Hepatic stellate cell (primary cell): Measurements from ENCODE around the gene AGBL2.
"Not testable (repeated sequence)": the region's sequence is repeated elsewhere in the genome, so short reads cannot be mapped to it uniquely, and the experiment has no call there.

Source experiments
- DNase-seq: peaks from one replicate; pipeline ENCODE4 v3.0.0; 2011; ENCODE audit warnings: low spot score

Gene AGBL2

DNA sequence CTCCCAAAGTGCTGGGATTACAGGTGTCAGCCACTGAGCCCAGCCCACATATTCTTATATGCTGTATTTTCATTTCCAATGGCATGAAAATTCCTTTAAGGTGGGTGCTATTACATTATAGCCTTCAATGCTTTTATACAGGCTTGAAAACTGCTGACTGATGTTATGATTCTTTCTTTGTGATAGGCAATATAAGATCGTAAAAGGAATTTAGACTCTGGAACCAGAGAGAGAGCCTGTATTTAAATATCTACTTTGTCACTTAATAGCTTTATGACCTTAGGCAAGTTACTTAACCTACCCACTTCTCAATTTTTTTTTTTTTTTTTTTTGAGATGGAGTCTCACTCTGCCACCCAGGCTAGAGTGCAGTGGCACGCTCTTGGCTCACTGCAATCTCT is 26.2 kb downstream of the AGBL2 start:
- no peak for DNase-seq

DNA sequence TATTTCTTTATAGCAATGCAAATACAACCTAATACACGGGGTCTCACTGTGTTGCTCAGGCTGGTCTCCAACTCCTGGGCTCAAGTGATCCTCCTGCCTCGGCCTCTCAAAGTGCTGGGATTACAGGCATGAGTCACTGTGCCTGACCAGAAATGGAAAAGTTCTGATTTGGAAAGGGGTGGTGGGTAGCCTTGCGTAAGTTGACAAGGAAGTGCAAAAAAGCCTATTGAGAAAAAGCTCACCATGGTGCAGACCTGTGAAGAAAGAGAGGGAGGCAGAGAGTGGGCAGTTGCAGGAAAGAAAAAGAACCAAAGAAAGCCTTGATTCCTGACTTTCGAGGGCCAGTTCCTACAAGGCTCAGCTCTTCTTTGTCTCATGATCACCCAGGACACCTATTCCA is 27.1 kb downstream of the AGBL2 start:
- no peak for DNase-seq

DNA sequence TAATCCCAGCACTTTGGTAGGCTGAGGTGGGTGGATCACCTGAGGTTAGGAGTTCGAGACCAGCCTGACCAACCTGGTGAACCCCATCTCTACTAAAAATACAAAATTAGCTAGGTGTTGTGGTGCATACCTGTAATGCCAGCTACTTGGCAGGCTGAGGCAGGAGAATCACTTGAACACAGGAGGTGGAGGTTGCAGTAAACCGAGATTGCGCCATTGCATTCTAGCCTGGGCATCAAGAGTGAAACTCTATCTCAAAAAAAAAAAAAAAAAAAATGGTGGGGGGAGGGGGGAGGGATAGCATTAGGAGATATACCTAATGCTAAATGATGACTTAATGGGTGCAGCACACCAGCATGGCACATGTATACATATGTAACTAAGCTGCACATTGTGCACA is 28.5 kb downstream of the AGBL2 start:
- not testable (repeated sequence) for DNase-seq

DNA sequence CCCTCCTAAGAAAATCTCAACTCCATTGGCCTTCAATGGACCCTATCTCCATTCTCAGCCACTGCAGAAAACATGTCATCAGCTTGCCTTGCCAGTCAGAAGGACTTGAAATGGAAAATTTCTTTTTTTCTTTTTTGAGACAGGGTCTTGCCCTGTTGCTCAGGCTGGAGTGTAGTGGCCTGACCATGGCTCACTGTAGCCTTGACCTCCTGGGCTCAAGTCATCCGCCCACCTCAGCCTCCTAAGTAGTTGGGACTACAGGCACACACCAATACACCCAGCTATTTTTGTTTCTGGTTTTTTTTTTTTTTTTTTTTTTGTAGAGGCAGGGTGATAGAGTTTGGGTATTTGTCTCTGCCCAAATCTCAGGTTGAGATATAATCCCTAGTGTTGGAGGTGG is 29.0 kb downstream of the AGBL2 start:
- no peak for DNase-seq

DNA sequence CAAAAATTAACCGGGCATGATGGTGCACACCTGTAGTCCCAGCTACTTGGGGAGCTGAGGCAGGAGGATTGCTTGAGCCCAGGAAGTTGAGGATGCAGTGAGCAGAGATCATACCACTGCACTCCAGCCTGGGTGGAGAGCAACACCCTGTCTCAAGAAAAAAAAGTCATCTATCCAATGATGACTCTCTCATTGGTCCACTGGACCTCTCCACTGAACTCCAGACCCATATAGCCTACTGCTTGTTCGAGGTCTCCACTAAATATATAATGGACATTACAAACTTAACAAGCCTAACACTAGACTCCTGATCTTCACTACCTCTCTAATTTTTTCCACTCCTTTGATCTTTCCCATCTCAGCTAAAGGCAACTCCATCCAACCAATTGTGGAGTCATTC is 39.3 kb downstream of the AGBL2 start:
- no peak for DNase-seq

DNA sequence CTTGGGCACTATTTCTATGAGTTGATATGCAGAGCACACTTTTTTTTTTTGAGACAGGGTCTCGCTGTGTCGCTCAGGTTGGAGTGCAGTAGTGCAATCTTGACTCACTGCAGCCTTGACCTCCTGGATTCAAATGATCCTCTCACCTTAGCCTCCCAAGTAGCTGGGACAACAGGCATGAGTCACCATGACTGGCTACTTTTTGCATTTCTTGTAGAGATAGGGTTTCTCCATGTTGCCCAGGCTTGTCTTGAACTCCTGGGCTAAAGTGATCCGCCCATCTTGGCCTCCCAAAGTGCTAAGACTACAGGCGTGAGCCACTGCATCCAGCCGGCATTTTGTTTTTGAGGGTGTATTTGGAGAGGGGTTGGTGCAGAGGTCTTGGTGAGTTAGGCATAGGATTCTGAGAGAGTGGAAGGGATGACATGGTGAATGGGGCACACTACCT is 42.9 kb downstream of the AGBL2 start:
- no peak for DNase-seq

DNA sequence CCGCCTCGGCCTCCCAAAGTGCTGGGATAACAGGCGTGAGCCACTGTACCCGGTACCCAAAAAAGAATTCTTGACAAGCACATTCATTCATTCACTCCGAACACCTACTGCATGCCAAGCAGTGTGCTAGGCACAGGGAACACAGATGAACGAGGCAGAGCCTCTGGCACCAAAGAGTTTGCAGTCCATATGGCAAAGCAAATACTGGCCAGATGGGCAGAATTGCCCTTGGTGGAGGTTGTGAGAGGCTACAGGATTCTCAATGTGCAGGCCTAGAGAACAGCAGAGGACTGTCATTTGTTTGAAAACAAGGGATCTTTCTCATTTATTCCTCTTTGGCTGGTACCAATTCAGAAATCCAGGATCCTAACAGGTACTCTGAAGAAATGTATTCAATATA is 45.3 kb downstream of the AGBL2 start:
- DNase-seq: no peak

DNA sequence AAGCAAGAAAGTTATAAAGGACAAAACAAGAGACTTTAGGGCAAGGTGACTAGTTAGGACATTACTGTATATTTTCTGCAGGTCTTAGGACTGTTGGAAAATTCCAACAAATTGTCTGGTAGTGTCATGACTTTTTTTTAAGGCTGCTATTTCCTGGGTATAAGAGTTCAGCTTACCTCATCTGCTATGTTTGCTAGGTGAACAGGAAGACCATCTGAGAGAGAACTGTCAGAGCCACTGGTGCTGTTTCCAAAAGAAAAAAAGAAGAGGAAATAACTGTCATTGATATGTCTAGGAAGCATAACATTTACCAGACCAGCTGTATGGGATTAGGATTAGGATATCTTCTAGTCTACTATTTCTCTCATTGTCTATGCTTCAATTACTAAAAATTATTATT is 46.5 kb downstream of the AGBL2 start:
- no peak for DNase-seq

DNA sequence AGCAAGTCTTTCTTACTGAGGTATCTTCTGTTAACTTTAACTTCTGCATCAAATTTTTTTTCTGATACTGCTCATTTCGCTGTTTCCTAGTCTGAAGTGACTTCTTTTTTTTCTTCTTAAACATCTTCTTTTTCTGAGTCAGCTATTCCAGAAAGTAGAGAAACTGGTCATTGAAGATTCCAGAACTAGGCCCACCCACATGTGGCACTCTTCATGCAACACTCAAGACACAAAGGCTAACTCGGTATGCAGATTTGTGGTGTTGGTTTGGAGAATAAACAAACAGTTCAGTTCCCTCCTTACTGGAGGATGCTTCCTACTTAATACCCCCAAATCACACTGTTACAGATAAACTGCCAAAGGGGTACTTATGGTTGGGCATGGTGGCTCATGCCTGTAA is 47.6 kb downstream of the AGBL2 start:
- no peak for DNase-seq

DNA sequence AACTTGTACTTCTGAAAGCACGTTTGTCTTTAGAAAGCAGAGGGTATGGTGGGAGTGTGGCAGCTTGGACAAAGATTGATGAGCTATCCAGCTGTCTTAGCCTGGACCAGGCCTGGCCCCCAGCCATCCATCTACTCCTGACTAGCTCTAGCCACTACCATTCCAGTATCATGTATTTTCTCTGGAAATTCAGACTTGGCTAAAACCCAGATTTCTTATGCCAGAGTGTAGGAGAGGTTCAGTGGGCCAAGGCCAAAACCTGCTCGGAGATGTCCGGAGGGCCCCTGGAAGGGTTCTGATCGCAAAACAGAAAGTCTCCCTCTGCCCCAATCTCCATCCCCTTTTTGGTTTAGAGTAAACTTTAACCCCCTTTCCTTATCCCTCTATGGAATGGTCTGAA is 48.0 kb downstream of the AGBL2 start:
- no peak for DNase-seq

DNA sequence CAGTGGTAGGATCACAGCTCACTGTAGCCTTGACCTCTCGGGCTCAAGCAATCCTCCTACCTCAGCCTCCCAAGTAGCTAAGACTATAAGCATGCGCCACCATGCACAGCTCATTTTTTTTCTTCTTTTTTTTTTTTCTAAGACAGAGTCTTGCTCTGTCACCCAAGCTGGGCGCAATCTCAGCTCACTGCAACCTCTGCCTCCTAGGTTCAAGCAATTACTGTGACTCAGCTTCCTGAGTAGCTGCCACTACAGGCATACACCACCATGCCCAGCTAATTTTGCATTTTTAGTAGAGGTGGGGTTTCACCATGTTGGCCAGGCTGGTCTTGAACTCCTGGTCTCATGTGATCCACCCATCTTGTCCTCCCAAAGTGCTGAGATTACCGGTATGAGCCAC is 50.2 kb downstream of the AGBL2 start:
- DNase-seq: not testable (repeated sequence)

DNA sequence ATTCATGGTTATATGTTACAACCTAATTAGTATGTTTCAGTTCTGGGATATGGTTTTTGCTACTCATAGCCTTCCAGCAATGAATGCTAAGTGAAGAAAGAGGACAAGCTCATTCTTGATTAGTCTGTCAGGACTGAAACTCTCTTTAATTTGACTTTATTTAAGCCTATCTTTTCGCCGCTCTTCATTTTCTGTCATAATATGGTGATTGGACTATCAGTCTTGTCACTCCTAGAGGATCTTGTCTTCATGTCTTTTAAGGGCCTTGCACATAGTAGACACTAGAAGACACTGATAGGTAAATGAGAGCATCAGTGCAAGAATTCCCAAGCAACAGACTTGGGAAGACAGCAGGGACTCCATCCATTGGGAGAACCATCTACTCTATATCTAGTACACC is 53.9 kb downstream of the AGBL2 start:
- DNase-seq: no peak

DNA sequence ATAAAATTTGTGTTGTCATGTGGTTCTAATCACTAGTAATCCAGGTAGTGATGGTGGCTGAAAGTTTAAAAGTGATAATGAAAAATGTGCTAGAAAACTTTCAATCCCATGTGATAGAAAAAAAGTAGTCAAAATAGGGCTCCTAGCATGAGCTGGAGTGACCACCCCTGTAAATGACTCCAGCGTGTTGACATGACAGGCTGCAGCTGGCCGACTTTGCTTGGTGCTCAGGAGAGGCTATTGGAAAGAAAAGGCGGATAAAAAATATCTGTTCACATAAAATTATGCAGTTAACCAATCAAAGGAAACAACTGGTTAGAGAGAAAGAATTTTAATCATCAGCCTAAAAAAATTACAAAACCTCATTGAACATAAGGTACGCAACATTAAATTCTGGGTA is 55.9 kb downstream of the AGBL2 start:
- no peak for DNase-seq

DNA sequence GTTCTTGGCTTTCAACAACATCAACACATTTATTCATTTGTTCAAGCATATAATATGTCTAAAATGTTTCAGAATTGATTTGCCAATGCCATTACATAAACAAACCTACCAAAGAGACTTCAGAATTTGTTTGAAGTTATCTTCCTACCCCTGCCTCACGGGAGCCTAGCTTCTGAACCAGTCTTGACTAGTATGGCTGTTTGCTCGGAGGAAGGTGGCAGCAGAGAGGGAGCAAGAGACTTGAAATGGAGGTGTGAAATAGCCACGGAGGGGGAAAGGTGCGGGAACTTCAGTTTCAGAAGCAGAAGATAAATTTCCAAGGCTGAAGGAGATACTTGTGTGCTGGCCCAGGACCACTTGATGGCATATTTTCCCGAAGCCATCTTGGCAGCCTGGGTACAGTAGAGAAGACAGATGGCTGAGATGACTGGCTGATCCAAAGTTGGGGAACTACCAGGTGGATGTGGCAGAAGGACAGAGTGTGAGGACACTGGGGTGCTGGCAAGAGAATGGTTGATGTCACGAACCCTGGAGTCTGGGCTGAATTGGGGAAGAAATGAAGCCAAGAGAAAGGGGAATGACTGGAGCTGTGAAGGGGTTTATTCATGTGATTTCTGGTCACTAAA is 58.8 kb downstream of the AGBL2 start:
- no peak for DNase-seq

DNA sequence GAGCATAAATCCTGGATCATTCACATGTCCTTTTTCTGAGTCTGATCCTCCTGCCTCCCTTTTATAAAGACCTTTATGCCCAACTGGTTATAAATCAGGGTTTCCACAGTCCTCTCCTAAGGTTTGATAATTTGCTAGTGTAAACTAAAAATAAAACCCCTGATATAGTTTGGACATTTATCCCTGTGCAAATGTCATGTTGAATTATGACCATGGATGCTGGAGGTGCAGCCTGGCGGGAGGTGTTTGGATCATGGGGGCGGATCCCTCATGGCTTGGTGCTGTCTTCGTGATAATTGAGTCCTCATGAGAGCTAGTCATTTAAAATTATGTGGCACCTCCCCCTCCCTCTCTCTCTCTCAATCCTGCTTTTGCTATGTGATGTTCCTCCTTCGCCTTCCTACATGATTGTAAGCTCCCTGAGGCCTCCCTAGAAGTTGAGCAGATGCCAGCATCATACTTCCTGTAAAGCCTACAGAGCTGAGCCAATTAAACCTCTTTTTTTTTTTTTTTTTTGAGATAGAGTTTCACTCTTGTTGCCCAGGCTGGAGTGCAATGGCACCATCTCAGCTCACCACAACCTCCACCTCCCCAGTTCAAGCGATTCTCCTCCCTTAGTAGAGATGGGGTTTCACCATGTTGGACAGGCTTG is 63.2 kb downstream of the AGBL2 start:
- no peak for DNase-seq

DNA sequence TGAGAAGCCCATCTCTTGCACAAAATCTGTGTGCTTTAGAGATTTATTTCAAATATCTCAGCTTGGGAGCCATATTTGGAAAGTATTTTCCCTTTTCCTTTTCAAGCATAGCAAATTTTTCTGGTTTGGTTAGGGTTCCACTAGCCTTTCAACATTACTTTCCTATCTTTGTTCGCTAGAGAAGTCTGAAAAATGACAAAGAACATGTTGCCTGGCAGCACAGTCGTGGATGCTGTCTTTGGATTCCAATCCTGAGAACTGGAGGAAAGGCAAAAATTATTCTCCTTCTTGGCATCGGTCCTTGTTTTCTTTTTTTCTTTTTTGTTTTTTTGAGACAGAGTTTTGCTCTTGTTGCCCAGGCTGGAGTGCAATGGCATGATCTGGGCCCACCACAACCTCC is 65.9 kb downstream of the AGBL2 start:
- no peak for DNase-seq

DNA sequence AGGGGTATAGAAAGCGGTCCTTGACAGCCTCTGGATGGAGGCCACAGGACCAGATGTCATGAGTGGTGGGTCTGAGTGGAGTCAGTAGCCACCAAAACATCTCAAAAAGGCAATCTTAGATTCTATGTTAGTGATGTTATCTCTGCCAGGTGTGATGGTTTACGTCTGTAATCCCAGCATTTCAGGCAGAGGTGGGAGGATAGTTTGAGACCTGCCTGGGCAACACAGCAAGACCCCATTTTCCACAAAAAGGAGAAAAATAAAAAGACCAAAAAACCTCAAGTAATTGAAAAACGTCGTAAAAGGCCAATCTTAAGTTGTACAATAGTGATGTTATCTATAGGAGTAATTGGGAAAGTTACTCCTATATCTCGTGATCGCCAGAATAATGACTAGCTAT is 69.2 kb downstream of the AGBL2 start:
- DNase-seq: no peak

DNA sequence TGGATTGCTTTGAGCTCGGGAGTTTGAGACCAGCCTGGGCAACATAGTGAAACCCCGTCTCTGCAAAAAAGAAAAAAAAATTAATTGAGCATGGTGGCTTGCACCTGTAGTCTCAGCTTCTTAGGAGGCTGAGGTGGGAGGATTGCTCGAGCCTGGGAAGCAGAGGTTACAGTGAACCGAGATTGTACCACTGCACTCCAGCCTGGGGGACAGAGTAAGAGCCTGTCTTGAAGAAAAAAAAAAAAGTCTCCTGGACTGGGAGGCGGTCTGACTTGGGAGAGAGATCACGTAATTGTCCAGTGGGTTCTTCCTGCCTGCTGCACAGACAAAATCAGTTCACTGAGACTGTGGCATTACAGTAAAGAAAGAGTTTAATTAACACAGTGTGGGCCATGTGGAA is 69.7 kb downstream of the AGBL2 start:
- no peak for DNase-seq

DNA sequence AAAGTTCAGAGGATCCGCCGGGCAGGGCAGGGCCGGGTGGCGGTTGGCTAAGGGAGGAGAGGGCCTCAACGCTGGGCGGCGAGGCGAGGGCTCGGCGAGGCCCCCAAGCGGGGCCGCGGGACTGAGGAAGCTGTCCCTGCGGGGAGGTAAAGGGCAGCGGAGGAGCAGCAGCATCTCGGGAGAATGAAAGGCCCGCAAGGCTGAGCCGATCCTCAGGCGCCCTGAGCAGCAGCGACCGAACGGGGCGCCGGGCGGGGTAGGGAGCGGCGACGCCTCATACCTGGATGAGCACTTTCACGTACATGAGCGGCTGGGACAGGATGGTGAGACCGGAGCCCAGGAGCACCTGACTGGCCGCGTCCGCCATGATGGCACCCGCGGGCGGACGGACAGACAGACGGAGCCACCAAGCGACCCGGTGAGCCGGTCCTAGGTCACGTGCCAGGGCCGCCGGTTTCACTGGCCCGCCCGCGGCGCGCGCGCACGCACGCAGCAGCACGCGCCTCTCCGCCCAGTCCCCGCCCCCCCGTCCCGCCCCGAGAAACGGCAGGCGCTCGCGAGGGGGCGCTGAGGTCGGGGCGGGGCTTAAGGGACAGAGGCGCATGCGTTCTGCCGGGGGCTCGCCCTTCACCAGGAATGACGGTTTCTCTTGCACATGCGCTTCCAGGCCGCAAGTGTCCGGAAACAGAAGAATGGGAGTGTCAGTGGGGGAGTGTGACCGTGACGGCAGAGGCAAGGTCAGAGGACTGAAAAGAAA is 72.9 kb downstream of the AGBL2 start, which contains the start of gene MTCH2:
Gene MTCH2, minus strand, starts transcription at position 461 of the 757 bp plus-strand sequence. Its CDS starts 94 bp downstream, at position 367.
- DNase-seq: peak; percentile 98

DNA sequence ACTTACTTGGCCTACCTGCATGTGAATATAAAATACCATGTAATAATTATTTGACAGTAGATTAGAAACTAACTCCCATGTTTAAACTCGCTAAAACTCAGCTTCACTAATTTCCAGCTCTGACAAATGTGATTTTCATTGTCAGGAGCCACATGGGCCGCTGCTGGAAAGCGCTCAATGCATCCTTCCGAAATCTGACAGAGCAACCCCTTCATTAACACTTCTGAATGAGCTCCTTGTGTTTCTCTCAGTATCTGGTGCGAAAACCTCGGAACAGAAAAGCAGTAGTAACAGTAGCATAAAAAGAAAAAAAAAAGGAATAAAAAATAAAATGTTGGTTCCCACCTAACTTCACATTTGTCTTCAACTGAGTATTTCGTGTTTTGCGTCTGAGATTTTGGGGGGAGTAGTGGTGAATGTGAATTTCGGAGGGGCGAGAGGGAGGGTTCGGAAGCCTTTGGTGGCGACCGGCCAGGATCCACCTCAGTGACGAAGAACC is 73.5 kb downstream of the AGBL2 start:
- no peak for DNase-seq

DNA sequence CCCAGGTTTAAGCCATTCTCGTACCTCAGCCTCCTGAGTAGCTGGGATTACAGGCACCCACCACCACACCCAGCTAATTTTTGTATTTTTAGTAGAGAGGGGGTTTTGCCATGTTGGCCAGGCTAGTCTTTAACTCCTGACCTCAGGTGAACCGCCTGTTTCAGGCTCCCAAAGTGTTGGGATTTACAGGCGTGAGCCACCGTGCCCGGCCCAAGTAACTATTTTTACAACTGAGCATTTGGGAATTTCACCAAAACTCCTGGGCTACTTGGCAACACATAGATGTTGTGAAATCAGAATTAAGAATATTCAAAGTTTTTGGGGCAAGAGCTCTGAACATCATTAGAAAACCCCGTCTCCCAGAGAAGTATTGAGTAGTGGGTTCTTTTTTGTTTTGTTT is 74.7 kb downstream of the AGBL2 start:
- DNase-seq: not testable (repeated sequence)

DNA sequence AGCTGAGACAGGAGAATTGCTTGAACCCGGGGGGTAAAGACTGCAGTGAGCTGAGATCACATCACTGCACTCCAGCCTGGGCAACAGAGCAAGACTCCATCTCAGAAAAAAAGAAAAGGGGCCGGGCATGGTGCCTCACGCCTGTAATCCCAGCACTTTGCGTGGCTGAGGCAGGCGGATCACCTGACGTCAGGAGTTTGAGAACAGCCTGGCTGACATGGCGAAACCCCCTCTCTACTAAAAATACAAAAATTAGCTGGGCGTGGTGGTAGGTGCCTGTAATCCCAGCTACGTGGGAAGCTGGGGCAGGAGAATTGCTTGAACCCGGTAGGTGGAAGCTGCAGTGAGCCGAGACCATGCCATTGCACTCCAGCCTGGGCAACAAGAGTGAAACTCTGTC is 78.8 kb downstream of the AGBL2 start:
- DNase-seq: not testable (repeated sequence)

DNA sequence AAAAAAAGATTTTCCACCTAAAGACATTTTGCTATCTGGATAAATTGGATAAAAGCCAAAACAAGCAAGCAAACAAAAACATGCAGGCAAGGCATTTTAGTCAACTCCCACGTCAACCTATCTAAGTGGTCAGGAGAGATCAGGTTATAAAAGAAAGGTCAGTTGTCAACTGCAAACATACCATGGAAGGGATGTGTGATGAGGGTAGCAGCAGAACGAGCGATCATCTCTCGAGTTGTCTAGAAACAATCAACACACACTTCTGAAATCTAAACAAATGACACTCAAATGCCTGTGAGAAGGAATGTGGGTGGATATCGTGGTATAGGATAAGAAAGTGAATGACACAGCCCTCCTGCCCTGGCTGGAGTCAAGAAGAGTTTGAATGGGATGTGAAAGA is 83.7 kb downstream of the AGBL2 start:
- DNase-seq: no peak
